CD4-positive, alpha-beta T cell (primary cell): Measurements from ENCODE around the gene ATP6V1G3. TPM values are rescaled to one million over a fixed set of nuclear protein-coding genes. Genes with fewer than 3 reads are reported as not detected.

Experiments used
- ATAC-seq: fragments of 200-7000 bp; cut with Tn5 transposase; one replicate; pipeline ENCODE4 v1.10.0; 2022; ENCODE audit warnings: mild to moderate bottlenecking; ENCODE audit not compliant: poor library complexity
- CTCF ChIA-PET: fragments of 350-600 bp; sonication (Branson Sonifier 250); formaldehyde crosslinking; loops from one replicate; lab custom pipeline; 2021; ENCODE audit warnings: antibody characterized with exemption, inconsistent platforms; lab: Charles Lee
- POLR2A ChIA-PET: fragments of 350-600 bp; sonication (Branson Sonifier 250); formaldehyde crosslinking; loops from one replicate; lab custom pipeline; 2021; ENCODE audit warnings: antibody characterized with exemption, inconsistent platforms; lab: Charles Lee
- DNase-seq, 14 experiments: peaks; one replicate each; pipeline ENCODE4 v3.0.0-alpha.2; 2013 to 2020; ENCODE audit warnings: mixed read lengths in 2 of 14
- H3K27ac ChIP-seq, 2 donors: one replicate each; pipeline versions ENCODE4 v1.5.1 to v1.7.0; 2013; ENCODE audit warnings: low read length in 2 of 2, low read depth in 1 of 2, mild to moderate bottlenecking in 1 of 2
- H3K27me3 ChIP-seq, 2 experiments: 1 replicate in 1 of 2; 2 replicates in 1 of 2; pipeline versions ENCODE4 v1.6.1 to v1.7.0; 2013; ENCODE audit warnings: low read length in 2 of 2, control low read depth in 1 of 2, mild to moderate bottlenecking in 1 of 2, moderate library complexity in 1 of 2; ENCODE audit not compliant: insufficient read depth in 2 of 2, control insufficient read depth in 1 of 2
- H3K36me3 ChIP-seq: one replicate; pipeline ENCODE4 v1.6.1; 2013; ENCODE audit warnings: low read length, control low read depth; ENCODE audit not compliant: insufficient read depth
- H3K4me1 ChIP-seq: one replicate; pipeline ENCODE4 v1.6.1; 2013; ENCODE audit warnings: low read length, control low read depth; ENCODE audit not compliant: insufficient read depth
- H3K4me3 ChIP-seq: one replicate; pipeline ENCODE4 v1.5.1; 2013; ENCODE audit warnings: mild to moderate bottlenecking, low read length, moderate library complexity
- H3K9me3 ChIP-seq, 2 experiments: 1 replicate in 1 of 2; 2 replicates in 1 of 2; pipeline versions ENCODE4 v1.6.1 to v1.7.0; 2013; ENCODE audit warnings: low read length in 2 of 2, mild to moderate bottlenecking in 2 of 2, control low read depth in 1 of 2, moderate library complexity in 1 of 2; ENCODE audit not compliant: control insufficient read depth in 1 of 2, insufficient read depth in 1 of 2
- H3K27ac Mint-ChIP-seq: one replicate; pipeline ENCODE4 v1.8.0; 2020; ENCODE audit warnings: mixed read lengths
- H3K27me3 Mint-ChIP-seq: one replicate; pipeline ENCODE4 v1.8.0; 2021; ENCODE audit warnings: mixed read lengths
- H3K36me3 Mint-ChIP-seq: one replicate; pipeline ENCODE4 v1.8.0; 2021; ENCODE audit warnings: low read depth, mixed read lengths
- H3K4me1 Mint-ChIP-seq: one replicate; pipeline ENCODE4 v1.8.0; 2021; ENCODE audit warnings: low read depth, mixed read lengths
- H3K4me3 Mint-ChIP-seq: one replicate; pipeline ENCODE4 v1.8.0; 2020; ENCODE audit warnings: mild to moderate bottlenecking, mixed read lengths
- H3K9me3 Mint-ChIP-seq: one replicate; pipeline ENCODE4 v1.8.0; 2020; ENCODE audit warnings: mixed read lengths
- intact Hi-C, 2 experiments: fragments of 100-400 bp; cut with DNase I in 1 of 2; cut with micrococcal nuclease in 1 of 2; formaldehyde crosslinking; loops; one replicate each; pipeline versions ENCODE4 v1.15.1 to v1.9.0; 2023 to 2025; cut with DNase I, micrococcal nuclease
- total RNA-seq, 174 experiments: library from RNA in 2 of 174; stranded (reverse) in 2 of 174; gene quantifications; one replicate each; pipeline ENCODE4 v1.2.3 and lab custom pipeline; 2021 to 2026
- TF ChIP-seq, protein P1 (sequence below): fragments of 200-600 bp; IDR thresholded peaks from one replicate; pipeline ENCODE4 v1.8.0; 2022; ENCODE audit warnings: antibody characterized with exemption, mild to moderate bottlenecking

ATP6V1G3 gene
- total RNA-seq, 2 experiments from 2014 or later = not detected

DNA sequence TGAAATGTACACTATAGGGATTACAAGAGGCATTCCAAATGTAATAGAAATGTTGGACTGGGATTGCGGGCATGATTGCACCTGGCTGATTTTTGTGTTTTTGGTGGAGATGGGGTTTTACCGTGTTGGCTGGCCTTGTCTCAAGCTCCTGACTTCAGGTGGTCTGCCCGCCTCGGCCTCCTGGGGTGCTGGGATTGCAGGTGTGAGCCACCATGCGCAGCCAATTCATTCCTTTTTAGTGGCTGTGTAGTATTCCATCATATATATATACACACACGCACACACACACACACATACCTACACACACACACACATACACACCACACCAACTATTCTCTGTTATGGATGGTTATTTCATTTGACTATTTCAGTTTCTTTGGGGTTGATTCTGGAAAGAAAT, 4.7 kb upstream of the ATP6V1G3 start:
- CTCF ChIA-PET = interaction anchor here (1.0 kb wide), 1 partner anchor 75 kb away, joined by 3 read pairs; no protein-coding TSS in a partner anchor
- Mint-ChIP-seq H3K36me3 (no peaks in the 10 kb centered on the region), H3K27me3 (no peaks in the 10 kb centered on the region), H3K4me1 (peaks cover 48% of the 10 kb centered on the region), H3K27ac (no peak overlapping the region), H3K4me3 (no peak overlapping the region), H3K9me3 (peaks cover 9% of the 10 kb centered on the region)
- Histone ChIP-seq H3K9me3 (peaks cover 0 to 4% of the 10 kb centered on the region in 2 experiments), H3K4me1 (peaks cover 4% of the 10 kb centered on the region), H3K4me3 (no peak overlapping the region), H3K36me3 (no peaks in the 10 kb centered on the region), H3K27me3 (no peaks in the 10 kb centered on the region), H3K27ac (no peak overlapping the region)
- intact Hi-C loops = no loop called here
- ATAC-seq = no peak
- DNase-seq = no peak
- TF ChIP-seq, protein P1, sequence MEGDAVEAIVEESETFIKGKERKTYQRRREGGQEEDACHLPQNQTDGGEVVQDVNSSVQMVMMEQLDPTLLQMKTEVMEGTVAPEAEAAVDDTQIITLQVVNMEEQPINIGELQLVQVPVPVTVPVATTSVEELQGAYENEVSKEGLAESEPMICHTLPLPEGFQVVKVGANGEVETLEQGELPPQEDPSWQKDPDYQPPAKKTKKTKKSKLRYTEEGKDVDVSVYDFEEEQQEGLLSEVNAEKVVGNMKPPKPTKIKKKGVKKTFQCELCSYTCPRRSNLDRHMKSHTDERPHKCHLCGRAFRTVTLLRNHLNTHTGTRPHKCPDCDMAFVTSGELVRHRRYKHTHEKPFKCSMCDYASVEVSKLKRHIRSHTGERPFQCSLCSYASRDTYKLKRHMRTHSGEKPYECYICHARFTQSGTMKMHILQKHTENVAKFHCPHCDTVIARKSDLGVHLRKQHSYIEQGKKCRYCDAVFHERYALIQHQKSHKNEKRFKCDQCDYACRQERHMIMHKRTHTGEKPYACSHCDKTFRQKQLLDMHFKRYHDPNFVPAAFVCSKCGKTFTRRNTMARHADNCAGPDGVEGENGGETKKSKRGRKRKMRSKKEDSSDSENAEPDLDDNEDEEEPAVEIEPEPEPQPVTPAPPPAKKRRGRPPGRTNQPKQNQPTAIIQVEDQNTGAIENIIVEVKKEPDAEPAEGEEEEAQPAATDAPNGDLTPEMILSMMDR = no peak
- POLR2A ChIA-PET = interaction anchor here (1.2 to 1.6 kb wide), 2 partner anchors 12 to 106 kb away, joined by 3 to 4 read pairs; no protein-coding TSS in a partner anchor

DNA sequence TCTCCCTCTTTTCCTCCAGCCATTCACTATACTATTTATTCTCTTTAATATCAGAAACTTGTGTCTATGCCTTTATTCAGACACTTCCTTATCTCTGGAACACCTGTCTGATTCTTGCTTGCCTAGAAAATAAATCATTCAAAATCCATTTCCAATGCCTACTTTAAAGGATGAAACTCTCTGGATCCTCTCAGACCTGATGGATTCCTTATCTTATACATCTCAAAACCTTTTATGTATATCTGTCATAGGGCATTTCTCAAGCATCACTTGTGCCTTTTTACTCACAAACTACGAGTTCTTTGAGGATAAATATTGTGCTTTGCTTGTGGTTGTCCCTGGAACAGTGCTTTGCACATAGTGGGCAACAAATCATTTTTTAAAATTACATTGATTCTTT, 3.8 kb upstream of the ATP6V1G3 start:
- Histone ChIP-seq H3K36me3 (no peaks in the 10 kb centered on the region), H3K4me3 (no peak overlapping the region), H3K27ac (no peak overlapping the region), H3K4me1 (peaks cover 4% of the 10 kb centered on the region), H3K27me3 (no peaks in the 10 kb centered on the region), H3K9me3 (peaks cover 0 to 4% of the 10 kb centered on the region in 2 experiments)
- ATAC-seq (no peak), DNase-seq (no peak)
- Mint-ChIP-seq H3K27ac (peak overlapping the region; percentile 5), H3K36me3 (no peaks in the 10 kb centered on the region), H3K4me3 (no peak overlapping the region), H3K9me3 (peaks cover 9% of the 10 kb centered on the region), H3K27me3 (no peaks in the 10 kb centered on the region), H3K4me1 (peaks cover 48% of the 10 kb centered on the region)
- TF ChIP-seq, protein P1 = no peak
- ChIA-PET POLR2A (interaction anchor here (1.0 to 1.6 kb wide), 6 partner anchors 10 to 138 kb away, joined by 3 to 5 read pairs (median 4); no protein-coding TSS in a partner anchor), CTCF (interaction anchor here (1.0 kb wide), 1 partner anchor 76 kb away, joined by 3 read pairs; no protein-coding TSS in a partner anchor)
- intact Hi-C loops = no loop called here

DNA sequence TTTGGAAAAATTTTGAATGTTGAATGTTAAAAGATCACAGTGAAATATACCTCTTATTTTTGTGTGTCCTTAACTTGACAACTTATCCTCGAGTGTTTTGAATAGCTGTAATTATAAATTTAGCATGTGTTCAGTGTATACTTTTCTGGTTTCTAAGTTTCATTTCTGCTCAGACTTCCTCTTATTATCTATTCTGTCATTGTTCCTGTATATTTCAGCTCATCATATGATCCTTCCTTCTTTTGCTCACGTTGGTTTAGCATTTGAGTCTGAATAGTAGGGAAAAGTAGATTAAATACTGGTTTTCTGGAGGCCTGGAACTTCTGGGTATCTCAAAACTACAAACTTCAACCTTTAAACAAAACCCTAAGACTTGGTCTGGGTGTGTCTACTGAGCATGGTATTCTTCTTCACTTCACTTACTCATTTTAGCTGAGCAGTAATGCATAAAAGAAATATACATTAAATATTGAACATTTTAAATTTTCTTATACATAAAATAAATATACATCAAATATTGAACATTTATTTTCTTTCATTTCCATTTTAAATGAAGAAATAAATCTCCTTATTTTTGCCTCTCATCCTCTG, 3.3 kb upstream of the ATP6V1G3 start:
- POLR2A ChIA-PET = interaction anchor here (0.7 to 1.6 kb wide), 7 partner anchors 9 to 138 kb away, joined by 3 to 5 read pairs (median 4); no protein-coding TSS in a partner anchor

More for the DNA sequence above, 3.3 kb upstream of the ATP6V1G3 start:
- Histone ChIP-seq H3K4me1 (peaks cover 4% of the 10 kb centered on the region), H3K9me3 (peaks cover 0 to 4% of the 10 kb centered on the region in 2 experiments), H3K27ac (no peak overlapping the region), H3K27me3 (no peaks in the 10 kb centered on the region), H3K36me3 (no peaks in the 10 kb centered on the region), H3K4me3 (no peak overlapping the region)
- Mint-ChIP-seq H3K4me3 (no peak overlapping the region), H3K36me3 (no peaks in the 10 kb centered on the region), H3K27me3 (no peaks in the 10 kb centered on the region), H3K27ac (peak overlapping the region; percentile 5), H3K9me3 (peaks cover 6% of the 10 kb centered on the region), H3K4me1 (peaks cover 48% of the 10 kb centered on the region)
- DNase-seq (no peak), ATAC-seq (no peak)
- intact Hi-C loops = no loop called here
- CTCF ChIA-PET = interaction anchor here (2.3 kb wide), 1 partner anchor 16 kb away, joined by 6 read pairs; no protein-coding TSS in a partner anchor
- TF ChIP-seq, protein P1 = no peak
